GM21526 (cell line): ENCODE data around the gene ADGRG3.

Source experiments
- ATAC-seq: cut with Tn5 transposase; IDR thresholded peaks from one replicate; pipeline ENCODE4 v1.9.1; 2021; ENCODE audit warnings: moderate library complexity; ENCODE audit not compliant: unreplicated experiment, low FRiP score

Gene ADGRG3

DNA sequence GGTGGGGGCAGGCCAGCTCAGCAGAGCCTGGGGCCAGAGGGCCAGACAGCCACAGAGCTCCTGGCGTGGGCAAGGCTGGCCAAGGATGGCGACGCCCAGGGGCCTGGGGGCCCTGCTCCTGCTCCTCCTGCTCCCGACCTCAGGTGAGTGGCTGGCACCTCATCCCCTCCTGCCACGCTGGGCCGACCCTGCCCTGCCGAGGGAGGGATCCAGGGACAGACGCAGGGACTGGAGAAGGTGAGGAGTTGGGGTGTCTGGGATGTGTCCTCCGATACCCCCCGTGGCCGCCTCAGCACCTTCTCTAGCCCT lies at the start of gene ADGRG3:
ADGRG3 (plus strand) TSS at position 44 of the 309 bp plus-strand sequence; CDS start at position 86, 42 bp downstream.
- ATAC-seq = no peak

DNA sequence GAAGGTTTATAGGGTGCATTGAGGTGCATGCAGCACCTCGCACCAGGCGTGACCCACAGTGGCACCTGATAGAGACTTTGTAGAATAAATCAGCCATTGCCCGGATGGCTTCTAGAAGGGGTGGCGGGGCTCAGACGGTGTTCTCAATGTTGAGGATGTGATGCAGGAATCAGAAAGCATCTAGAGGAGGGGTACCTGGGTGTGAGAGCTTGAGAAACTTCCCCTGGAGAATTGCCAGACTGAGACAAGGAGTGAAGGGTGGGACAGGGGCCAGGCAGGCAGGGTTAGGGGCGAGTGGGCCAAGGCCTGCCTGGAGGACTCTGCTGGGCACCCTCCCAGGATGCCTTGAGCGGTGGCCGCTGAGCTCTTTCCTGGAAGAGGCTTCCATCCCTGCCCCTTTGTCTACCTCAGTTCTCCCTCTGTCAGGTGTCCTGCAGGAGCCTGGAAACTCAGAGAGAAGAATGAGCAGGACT lies 48.9 kb upstream of the ADGRG3 start:
- ATAC-seq = no peak

GRCh38 chr16:57619606-57620334 lies 48.3 kb upstream of the ADGRG3 start:
- ATAC-seq = no peak

DNA sequence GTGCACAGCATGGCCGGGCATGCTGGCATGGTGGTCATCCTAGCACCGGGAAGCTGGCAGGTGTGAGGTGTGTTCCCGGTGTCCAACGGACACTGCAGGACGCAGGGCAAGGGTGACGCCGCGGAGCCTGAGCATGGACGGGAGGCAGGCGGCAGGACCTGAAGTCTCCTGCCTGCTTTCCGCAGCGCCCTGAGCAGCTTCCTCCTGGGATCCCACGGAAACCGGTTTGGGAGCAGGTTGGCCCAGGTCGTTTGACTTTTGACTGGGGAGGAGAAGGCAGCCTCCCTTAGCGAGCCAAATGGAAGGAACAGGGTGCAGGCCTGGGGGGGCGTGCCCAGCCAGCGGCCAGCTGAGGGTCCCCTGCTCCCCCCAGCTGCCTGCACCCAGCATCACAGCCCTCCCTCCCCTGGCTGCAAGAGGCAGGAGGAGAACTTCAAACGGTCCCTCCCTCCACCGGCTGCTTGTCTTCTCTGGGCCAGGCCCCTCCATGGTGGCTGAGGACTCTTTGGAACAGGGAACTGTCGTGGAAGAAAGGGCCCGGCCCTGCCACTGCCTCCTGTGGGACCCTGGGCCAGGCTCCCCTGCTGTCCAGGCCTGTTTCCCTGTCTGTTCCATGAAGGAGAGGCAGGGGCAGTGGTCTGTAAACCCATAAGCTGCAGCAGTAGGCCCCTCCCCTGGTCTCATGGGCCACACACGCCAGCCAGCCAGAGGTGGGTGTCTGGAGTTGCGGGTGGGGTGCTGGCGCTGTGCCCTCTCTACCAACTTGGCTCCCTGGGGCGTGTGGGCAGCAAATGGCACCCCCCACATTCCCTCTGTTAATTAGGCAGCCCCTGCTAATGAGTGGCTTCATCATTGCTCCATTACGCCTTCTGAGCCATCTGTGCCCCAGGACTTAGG lies 47.5 kb upstream of the ADGRG3 start:
- ATAC-seq = no peak

GRCh38 chr16:57621521-57622271 lies 46.4 kb upstream of the ADGRG3 start:
- ATAC-seq = no peak

DNA sequence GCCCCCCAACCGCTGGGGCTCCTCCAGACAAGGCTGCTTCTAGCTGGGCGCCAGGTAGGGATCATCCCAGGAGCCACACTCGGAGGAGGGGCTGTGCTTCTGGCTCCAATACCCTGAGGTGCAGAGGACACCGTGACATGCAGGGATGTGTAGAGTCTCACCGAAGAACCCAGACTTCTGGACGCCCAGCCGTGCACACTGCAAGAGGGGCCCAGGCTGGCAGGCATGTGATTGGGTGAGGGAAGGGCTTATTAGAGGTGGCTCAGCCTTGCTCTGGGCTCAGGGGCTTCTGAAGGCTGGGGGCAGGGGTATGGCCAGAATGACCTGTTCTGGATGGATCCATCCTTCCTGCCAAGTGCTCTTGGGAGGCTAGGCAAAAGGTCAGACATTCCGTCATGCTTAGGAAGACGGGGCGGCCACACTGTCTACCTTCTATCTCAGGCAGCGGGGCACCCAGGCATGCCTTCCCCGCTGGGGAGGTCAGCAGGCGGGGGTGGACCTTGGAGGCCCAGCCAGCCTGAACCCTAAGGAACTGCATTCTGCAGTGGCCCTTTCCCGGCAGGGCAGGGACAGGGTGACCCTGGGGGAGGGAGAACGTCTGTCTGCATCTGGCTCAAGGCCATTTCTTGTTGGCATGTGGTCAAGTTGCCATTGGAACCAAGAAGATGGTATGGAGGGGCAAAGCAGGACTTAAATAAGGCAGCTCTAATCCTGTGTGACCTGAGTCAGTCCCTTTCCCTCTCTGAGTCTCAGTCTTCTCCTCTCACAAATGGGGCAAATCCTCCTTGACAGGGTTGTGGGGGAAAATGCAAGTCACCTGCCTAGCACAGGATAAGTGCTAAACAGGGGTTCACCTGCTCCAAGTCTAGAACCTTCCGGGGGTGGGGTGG lies 45.5 kb upstream of the ADGRG3 start:
- ATAC-seq = no peak

DNA sequence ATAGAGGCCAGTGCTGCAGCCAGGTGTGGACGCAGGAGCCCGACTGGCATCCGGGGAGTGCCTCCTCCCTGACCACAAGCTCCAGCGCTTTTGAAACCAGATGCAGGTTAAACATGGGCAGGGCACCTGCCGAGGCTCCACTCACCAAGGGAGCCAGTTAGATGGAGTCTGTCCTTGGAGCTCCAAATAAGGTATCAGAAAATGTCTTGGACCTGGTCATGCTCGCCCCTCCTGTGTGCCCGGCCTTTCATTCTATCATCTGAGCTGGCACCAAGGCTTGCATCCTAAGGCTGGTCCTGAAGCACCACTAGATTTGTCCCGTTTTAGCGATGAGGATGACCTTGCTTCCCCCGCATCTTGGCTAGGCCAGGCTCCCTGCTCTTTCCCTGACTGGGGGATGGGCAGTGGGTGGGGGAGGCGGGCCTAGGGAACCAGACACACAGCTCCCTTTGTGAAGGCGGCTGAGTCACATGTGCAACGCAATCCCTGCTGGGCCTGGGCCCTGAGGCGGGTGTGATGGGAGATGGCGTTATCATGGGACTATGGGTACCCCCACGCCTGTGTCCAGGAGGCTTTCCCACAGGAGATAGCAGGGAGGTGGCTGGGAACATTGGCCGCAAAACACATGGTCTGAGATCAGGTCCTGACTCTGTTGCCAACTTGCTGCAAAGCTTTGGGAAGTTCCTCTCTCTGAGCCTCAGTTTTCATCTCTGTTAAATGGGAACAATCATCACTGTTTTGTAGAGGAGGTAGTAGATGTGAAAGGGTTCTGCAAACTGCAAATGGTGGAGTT lies 44.7 kb upstream of the ADGRG3 start:
- no peak for ATAC-seq

DNA sequence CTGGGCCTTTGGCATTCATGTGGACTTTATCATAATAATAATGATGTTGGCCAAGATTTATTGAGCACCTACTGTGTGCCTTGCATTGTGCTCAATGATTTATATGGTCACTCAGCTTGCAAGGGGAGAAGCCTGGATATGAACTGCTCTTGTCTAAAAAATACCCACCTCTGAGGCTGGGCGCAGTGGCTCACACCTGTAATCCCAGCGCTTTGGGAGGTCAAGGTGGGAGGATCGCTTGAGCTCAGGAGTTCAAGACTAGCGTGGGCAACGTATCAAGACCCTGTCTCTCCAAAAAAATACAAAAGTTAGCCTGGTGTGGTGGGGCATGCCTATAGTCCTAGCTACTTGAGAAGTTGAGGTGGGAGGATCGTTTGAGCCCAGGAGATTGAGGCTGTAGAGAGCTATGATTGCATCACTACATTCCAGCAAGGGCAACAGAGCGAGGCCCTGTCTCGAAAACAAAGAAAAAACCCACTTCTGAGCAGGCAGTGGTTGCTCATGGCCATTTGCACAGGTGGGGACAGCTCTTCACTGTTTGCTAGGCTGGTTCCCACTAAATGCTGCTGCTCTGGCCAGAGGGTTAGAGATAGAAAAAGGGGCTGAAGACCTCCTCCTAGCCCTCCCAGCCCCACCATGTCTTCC lies 43.9 kb upstream of the ADGRG3 start:
- no peak for ATAC-seq

DNA sequence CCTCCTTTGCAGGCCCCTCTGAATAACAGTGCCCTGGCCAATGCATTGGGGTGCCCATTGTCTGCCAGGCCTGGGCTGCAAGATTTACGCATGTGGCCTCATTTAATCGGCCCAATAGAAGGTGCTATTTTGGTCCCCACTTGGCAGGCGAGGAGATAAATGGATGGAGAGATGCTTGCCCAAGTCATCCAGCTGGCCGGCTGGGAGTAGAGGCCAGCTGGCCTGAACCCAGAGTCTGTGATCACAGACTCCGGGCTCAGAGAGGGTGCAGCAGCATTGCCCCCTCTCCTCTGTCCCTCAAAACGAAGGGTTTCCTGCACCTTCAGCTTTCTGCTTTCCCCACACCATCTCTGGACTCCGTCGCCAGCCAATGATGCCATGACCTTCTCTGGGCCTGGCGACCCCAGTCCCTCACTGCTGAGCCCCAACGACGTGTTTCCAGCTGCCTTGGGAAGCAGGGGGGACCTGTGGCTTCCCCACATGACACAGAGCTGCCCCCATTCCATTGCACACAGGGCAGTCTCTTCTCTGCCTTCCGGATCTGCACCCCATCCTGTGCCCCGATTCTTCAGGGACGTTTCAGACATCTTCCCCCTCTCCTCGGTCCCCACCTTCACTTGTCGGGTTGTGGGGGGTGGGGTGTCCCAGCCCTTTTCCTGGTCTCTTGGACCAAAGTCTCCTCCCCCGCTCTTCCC lies 43.2 kb upstream of the ADGRG3 start:
- no peak for ATAC-seq

GRCh38 chr16:57626420-57627170 lies 41.5 kb upstream of the ADGRG3 start:
- no peak for ATAC-seq

GRCh38 chr16:57627184-57627871 lies 40.8 kb upstream of the ADGRG3 start:
- no peak for ATAC-seq

DNA sequence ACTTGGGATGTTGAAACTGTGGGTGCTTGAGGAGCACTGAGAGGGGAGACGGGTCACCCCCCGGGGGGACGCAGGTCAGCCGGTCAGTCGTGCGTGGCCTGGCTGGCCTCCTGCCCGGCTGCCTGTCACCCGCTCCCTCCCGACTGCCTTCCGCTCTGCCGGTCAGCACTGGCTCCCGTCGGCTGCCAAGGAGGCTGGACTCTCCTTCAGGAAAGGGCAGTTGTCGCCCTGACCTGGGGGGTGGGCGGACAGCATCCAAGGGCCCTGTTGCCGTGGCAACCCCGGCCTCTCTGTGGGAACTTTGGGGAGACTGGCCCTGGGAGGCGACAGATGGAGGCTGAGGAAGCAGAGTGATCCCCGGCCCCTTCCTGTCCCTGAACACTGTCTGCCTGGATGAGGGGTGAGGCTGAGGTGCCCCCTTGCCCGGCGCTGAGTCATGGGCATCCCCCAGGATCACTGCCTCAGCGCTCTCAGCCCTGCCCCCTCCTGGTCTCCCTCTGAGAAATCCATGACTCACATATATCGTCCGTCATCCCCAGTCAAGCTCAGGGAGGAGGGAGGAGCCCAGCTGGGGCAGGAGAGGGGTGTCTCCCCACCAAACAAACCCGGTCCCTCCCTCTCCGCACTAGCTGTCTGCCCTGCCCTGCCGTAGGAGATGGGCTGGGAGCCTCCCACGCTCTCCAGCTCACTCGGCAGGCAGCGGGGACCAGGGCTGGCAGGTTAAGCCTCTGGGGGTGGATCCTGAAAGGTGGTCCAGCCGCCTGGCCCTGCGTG lies 39.9 kb upstream of the ADGRG3 start, which contains the start of gene ADGRG1:
ADGRG1 (plus strand) TSS at position 623 of the 774 bp plus-strand sequence. CDS start 21,658 bp downstream, outside the sequence.
- ATAC-seq = no peak

GRCh38 chr16:57628783-57629293 lies 39.3 kb upstream of the ADGRG3 start:
- no peak for ATAC-seq

DNA sequence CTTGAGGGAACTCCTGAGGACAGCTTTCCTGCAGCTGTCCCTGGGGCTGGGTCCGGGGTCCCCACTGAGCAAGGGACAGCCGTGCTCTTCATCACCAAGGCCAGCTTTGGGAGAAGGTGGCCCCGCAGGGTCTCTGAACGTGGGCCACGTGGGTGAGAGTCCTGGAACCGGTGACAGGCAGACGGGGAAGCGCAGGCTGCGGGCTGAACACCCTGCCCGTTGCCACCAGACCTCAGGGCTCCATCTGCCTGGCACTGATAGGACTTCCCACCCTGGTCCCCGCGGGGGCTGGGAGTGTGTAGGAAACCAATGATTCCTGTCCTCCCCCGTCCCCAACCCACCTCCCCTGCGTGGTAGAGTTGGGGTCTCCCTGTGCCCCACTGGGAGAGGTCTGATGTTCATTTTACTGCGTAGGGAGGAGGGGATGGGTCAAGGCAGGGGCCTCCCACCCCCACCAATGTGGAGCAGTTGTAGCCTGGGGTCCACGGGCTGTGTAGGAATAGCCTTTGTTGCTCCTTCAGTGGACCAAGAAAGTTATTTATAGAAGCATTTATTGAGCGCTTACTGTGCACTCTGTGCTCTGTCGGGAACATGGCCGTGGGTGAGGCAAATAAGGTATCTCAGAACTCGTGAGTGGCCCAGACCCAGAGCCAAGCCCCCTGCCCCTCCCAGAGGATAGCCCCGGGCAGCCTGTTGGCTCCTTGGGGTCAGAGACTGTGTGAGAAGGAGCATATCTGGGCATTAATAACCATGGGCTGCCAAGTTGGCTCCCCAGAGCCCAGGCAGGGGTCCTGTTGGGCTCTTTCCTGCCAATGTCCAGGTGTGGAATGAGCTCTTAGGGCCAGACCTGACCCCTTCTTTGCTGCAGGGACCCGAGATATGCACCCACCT lies 38.3 kb upstream of the ADGRG3 start:
- ATAC-seq = no peak

GRCh38 chr16:57630407-57630797 lies 37.7 kb upstream of the ADGRG3 start:
- ATAC-seq = no peak
